Ishikawa (cell line): Measurements from ENCODE around the gene POMT2.

Experiments used
- CEBPB ChIP-seq: IDR thresholded peaks from 2 replicates; pipeline ENCODE4 v1.6.1; 2012
- CREB1 ChIP-seq: IDR thresholded peaks from 2 replicates; pipeline ENCODE4 v1.6.1; 2012; ENCODE audit warnings: low read depth
- EGR1 ChIP-seq: IDR thresholded peaks from 2 replicates; pipeline ENCODE4 v1.6.1; 2012
- EP300 ChIP-seq: IDR thresholded peaks from 2 replicates; pipeline ENCODE4 v1.6.1; 2012; ENCODE audit warnings: borderline replicate concordance
- FOXM1 ChIP-seq: IDR thresholded peaks from 2 replicates; pipeline ENCODE4 v1.6.1; 2012; ENCODE audit warnings: low read depth, borderline replicate concordance
- MAX ChIP-seq: IDR thresholded peaks from 2 replicates; pipeline ENCODE4 v1.6.1; 2012
- NFIC ChIP-seq: IDR thresholded peaks from 2 replicates; pipeline ENCODE4 v1.6.1; 2012
- RAD21 ChIP-seq: IDR thresholded peaks from 2 replicates; pipeline ENCODE4 v1.6.1; 2012; ENCODE audit warnings: low read depth
- TAF1 ChIP-seq: IDR thresholded peaks from 2 replicates; pipeline ENCODE4 v1.6.1; 2012; ENCODE audit warnings: low read depth, mild to moderate bottlenecking
- TCF12 ChIP-seq: IDR thresholded peaks from 2 replicates; pipeline ENCODE4 v1.6.1; 2012; ENCODE audit warnings: low read depth
- TEAD4 ChIP-seq: IDR thresholded peaks from 2 replicates; pipeline ENCODE4 v1.6.1; 2012
- USF1 ChIP-seq: IDR thresholded peaks from 2 replicates; pipeline ENCODE4 v1.6.1; 2012
- YY1 ChIP-seq: IDR thresholded peaks from 2 replicates; pipeline ENCODE4 v1.6.1; 2012; ENCODE audit warnings: low read depth
- ZBTB7A ChIP-seq: IDR thresholded peaks from 2 replicates; pipeline ENCODE4 v1.6.1; 2012; ENCODE audit warnings: low read depth

GRCh38 chr14:77340389-77340788, 19.7 kb upstream of the POMT2 start:
- no peak for TF ChIP-seq TAF1
- TF ChIP-seq MAX: no peak
- no peak for TF ChIP-seq RAD21
- TF ChIP-seq EGR1: no peak
- no peak for TF ChIP-seq YY1
- no peak for TF ChIP-seq CEBPB
- TF ChIP-seq NFIC: no peak
- no peak for TF ChIP-seq FOXM1
- no peak for TF ChIP-seq EP300
- TF ChIP-seq TCF12: no peak
- no peak for TF ChIP-seq TEAD4
- TF ChIP-seq CREB1: no peak
- no peak for TF ChIP-seq ZBTB7A
- TF ChIP-seq USF1: no peak
